B cell (primary cell): ENCODE results near the gene RBBP9. TPM values are rescaled to one million over a fixed set of nuclear protein-coding genes. Genes with fewer than 3 reads are reported as not detected.

Experiments used
- ATAC-seq: fragments of 200-7000 bp; cut with Tn5 transposase; one replicate; pipeline ENCODE4 v1.10.0; 2021; ENCODE audit warnings: low read depth, mild to moderate bottlenecking, moderate number of reproducible peaks, moderate library complexity
- CTCF ChIA-PET: fragments of 350-600 bp; sonication (Branson Sonifier 250); formaldehyde crosslinking; loops from one replicate; lab custom pipeline; 2021; ENCODE audit warnings: antibody characterized with exemption, inconsistent platforms; lab: Charles Lee
- POLR2A ChIA-PET: fragments of 350-600 bp; sonication (Branson Sonifier 250); formaldehyde crosslinking; loops from one replicate; lab custom pipeline; 2021; ENCODE audit warnings: antibody characterized with exemption; lab: Charles Lee
- DNase-seq: peaks from one replicate; pipeline ENCODE4 v3.0.0; 2013
- H2AFZ ChIP-seq: 2 replicates; pipeline ENCODE4 v1.6.1; 2012; ENCODE audit warnings: mild to moderate bottlenecking, low read depth, low read length; ENCODE audit not compliant: insufficient read depth, poor library complexity, severe bottlenecking
- H3K27ac ChIP-seq, 2 donors: 1 replicate in 1 of 2; 2 replicates in 1 of 2; pipeline ENCODE4 v1.5.1; 2012 to 2013; ENCODE audit warnings: low read length in 2 of 2, mild to moderate bottlenecking in 2 of 2, moderate library complexity in 1 of 2
- H3K27me3 ChIP-seq, 4 experiments: fragments of 200-600 bp in 1 of 4; sonication (generic) in 1 of 4; replicated peaks in 1 of 4; 1 replicate in 2 of 4; 2 replicates in 2 of 4; pipeline versions ENCODE4 v1.6.1 to v1.7.0; 2013 to 2016; ENCODE audit warnings: low read length in 3 of 4, mild to moderate bottlenecking in 2 of 4, mixed read lengths in 1 of 4, moderate library complexity in 1 of 4; ENCODE audit not compliant: insufficient read depth in 4 of 4, control insufficient read depth in 3 of 4; ENCODE audit errors: control extremely low read depth in 1 of 4
- H3K36me3 ChIP-seq, 2 experiments: replicated peaks in 1 of 2; 1 replicate in 1 of 2; 2 replicates in 1 of 2; pipeline versions ENCODE4 v1.6.1 to v1.7.1; 2013; ENCODE audit warnings: low read length in 1 of 2; ENCODE audit not compliant: insufficient read depth in 2 of 2, control insufficient read depth in 1 of 2; ENCODE audit errors: control extremely low read depth in 1 of 2, extremely low read depth in 1 of 2
- H3K4me1 ChIP-seq, 2 donors: fragments of 200-600 bp in 1 of 2; sonication (generic) in 1 of 2; 1 replicate in 1 of 2; 2 replicates in 1 of 2; pipeline versions ENCODE4 v1.5.1 to v1.6.1; 2013 to 2017; ENCODE audit warnings: low read length in 2 of 2; ENCODE audit not compliant: control insufficient read depth in 2 of 2, insufficient read depth in 2 of 2
- H3K4me2 ChIP-seq: replicated peaks from 2 replicates; pipeline ENCODE3; 2012; ENCODE audit warnings: mild to moderate bottlenecking, low read depth, low read length; ENCODE audit not compliant: poor library complexity, severe bottlenecking
- H3K4me3 ChIP-seq, 5 experiments: fragments of 200-600 bp in 1 of 5; sonication (generic) in 1 of 5; 1 replicate in 3 of 5; 2 replicates in 2 of 5; pipeline versions ENCODE4 v1.5.1 to v1.7.0; 2011 to 2016; ENCODE audit warnings: low read length in 4 of 5, mild to moderate bottlenecking in 4 of 5, low read depth in 2 of 5, control low read depth in 1 of 5, moderate library complexity in 1 of 5; ENCODE audit not compliant: insufficient read depth in 1 of 5; ENCODE audit errors: control extremely low read depth in 1 of 5, extremely low read depth in 1 of 5
- H3K79me2 ChIP-seq: fragments of 200-600 bp; sonication (generic); one replicate; pipeline ENCODE4 v1.6.0; 2016; ENCODE audit warnings: low read length; ENCODE audit not compliant: control insufficient read depth, insufficient read depth
- H3K9ac ChIP-seq: fragments of 200-600 bp; sonication (generic); 2 replicates; pipeline ENCODE4 v1.6.1; 2017; ENCODE audit warnings: mild to moderate bottlenecking, low read length, moderate library complexity
- H3K9me3 ChIP-seq, 3 donors: one replicate each; pipeline versions ENCODE4 v1.6.1 to v1.7.1; 2013; ENCODE audit warnings: low read length in 2 of 3; ENCODE audit not compliant: control insufficient read depth in 2 of 3, insufficient read depth in 1 of 3; ENCODE audit errors: control extremely low read depth in 1 of 3
- H4K20me1 ChIP-seq: 2 replicates; pipeline ENCODE4 v1.6.0; 2012; ENCODE audit warnings: mild to moderate bottlenecking, low read length; ENCODE audit not compliant: insufficient read depth, control insufficient read depth, poor library complexity, severe bottlenecking
- H3K27ac Mint-ChIP-seq: one replicate; pipeline ENCODE4 v1.8.0; 2021; ENCODE audit warnings: mixed read lengths
- H3K27me3 Mint-ChIP-seq: one replicate; pipeline ENCODE4 v1.8.0; 2021; ENCODE audit warnings: mixed read lengths
- H3K4me1 Mint-ChIP-seq: one replicate; pipeline ENCODE4 v1.8.0; 2021; ENCODE audit warnings: mixed read lengths
- H3K4me3 Mint-ChIP-seq: one replicate; pipeline ENCODE4 v1.8.0; 2021; ENCODE audit warnings: mixed read lengths
- H3K9me3 Mint-ChIP-seq: one replicate; pipeline ENCODE4 v1.8.0; 2022; ENCODE audit warnings: mixed read lengths; ENCODE audit not compliant: insufficient read depth
- CTCF ChIP-seq: fragments of 200-600 bp; IDR thresholded peaks from one replicate; pipeline ENCODE4 v1.8.0; 2022; ENCODE audit warnings: antibody characterized with exemption, mild to moderate bottlenecking
- EZH2 ChIP-seq: IDR thresholded peaks from 2 replicates; pipeline ENCODE4 v1.6.1; 2012; ENCODE audit warnings: borderline replicate concordance, low read depth, mild to moderate bottlenecking, moderate library complexity, low read length; ENCODE audit not compliant: insufficient read depth, poor library complexity, severe bottlenecking
- WGBS: methylation state at CpG from one replicate; pipeline ENCODE4 v1.1.5; 2013; ENCODE audit warnings: missing lambda C conversion rate; ENCODE audit not compliant: insufficient coverage; 5-methylcytosine and 5-hydroxymethylcytosine counted together
- intact Hi-C: fragments of 100-400 bp; cut with micrococcal nuclease; formaldehyde crosslinking; loops from one replicate; pipeline ENCODE4 v1.10.0; 2022
- polyA plus RNA-seq: library from polyadenylated mRNA; depleted of rRNA; stranded (reverse); fragments of >200 nt; gene quantifications from 2 replicates; pipeline ENCODE4 v1.2.3, GENCODE V29; 2012
- total RNA-seq, 2 donors: library from RNA; stranded (reverse); fragments of 120-200 nt in 1 of 2; gene quantifications; 1 replicate in 1 of 2; 2 replicates in 1 of 2; pipeline versions ENCODE4 v1.2.3 to v1.2.4, GENCODE V29; 2013 to 2022

Gene RBBP9
- total and polyA plus RNA-seq, 2 donors (not counting 1 experiment from before 2014, with no cell fraction given) = 3.7 to 10.2 TPM

- H3K79me2 ChIP-seq = no peaks in the 10 kb centered on the region
- ChIA-PET CTCF (interaction anchor here (0.7 kb wide), 1 partner anchor 26 kb away, joined by 4 read pairs; no protein-coding TSS in a partner anchor), POLR2A (no interaction called here)
- H4K20me1 ChIP-seq = no peaks in the 10 kb centered on the region
- H3K36me3 ChIP-seq = peaks cover 3 to 38% of the 10 kb centered on the region in 2 experiments
- Mint-ChIP-seq H3K27ac (no peak overlapping the region), H3K4me3 (no peak overlapping the region), H3K27me3 (no peaks in the 10 kb centered on the region), H3K4me1 (no peaks in the 10 kb centered on the region), H3K9me3 (no peaks in the 10 kb centered on the region)
- WGBS = no CpG with 5 or more reads among the region's 3 CpGs
- no peak for DNase-seq
- ATAC-seq = no peak
- intact Hi-C loops = no loop called here
- H3K27ac ChIP-seq = no peak overlapping the region
- H3K27me3 ChIP-seq = no peaks in the 10 kb centered on the region
- no peak overlapping the region for H3K9ac ChIP-seq
- H2AFZ ChIP-seq = no peak overlapping the region
- no peak overlapping the region for H3K4me3 ChIP-seq
- no peak for TF ChIP-seq EZH2
- TF ChIP-seq CTCF = no peak
- no peaks in the 10 kb centered on the region for H3K4me1 ChIP-seq
- no peaks in the 10 kb centered on the region for H3K9me3 ChIP-seq
- H3K4me2 ChIP-seq = no peak overlapping the region
Measured at GRCh38 chr20:18488301-18488700, 8.7 kb downstream of the RBBP9 start.

- Histone ChIP-seq H3K9me3 (no peaks in the 10 kb centered on the region), H3K4me3 (no peak overlapping the region), H2AFZ (no peak overlapping the region), H3K4me2 (no peak overlapping the region), H3K36me3 (peaks cover 7 to 22% of the 10 kb centered on the region in 2 experiments), H3K9ac (no peak overlapping the region), H3K79me2 (no peaks in the 10 kb centered on the region), H4K20me1 (no peaks in the 10 kb centered on the region), H3K27ac (no peak overlapping the region), H3K27me3 (no peaks in the 10 kb centered on the region), H3K4me1 (no peaks in the 10 kb centered on the region)
- Mint-ChIP-seq H3K4me3 (no peak overlapping the region), H3K9me3 (no peaks in the 10 kb centered on the region), H3K4me1 (no peaks in the 10 kb centered on the region), H3K27me3 (no peaks in the 10 kb centered on the region), H3K27ac (no peak overlapping the region)
- intact Hi-C loops = no loop called here
- 100% methylated on average over 3 of the region's 4 CpGs for WGBS
- no peak for DNase-seq
- POLR2A ChIA-PET = no interaction called here
- CTCF ChIA-PET = no interaction called here
- TF ChIP-seq EZH2 (no peak), CTCF (no peak)
- ATAC-seq = no peak
Measured at GRCh38 chr20:18481596-18481995, 15.4 kb downstream of the RBBP9 start.
